Right renal cortex interstitium (tissue), 3 donors: ENCODE measurements around the gene TCP11L1. TPM values are rescaled to one million over a fixed set of nuclear protein-coding genes. Genes with fewer than 3 reads are reported as not detected.
"Not testable (repeated sequence)": the region's sequence is repeated elsewhere in the genome, so short reads cannot be mapped to it uniquely, and the experiment has no call there.

ENCODE experiments used
- DNase-seq, 3 donors: peaks; one replicate each; pipeline ENCODE4 v3.0.0-alpha.2; 2013; ENCODE audit warnings: low read depth in 3 of 3, low spot score in 2 of 3
- polyA plus RNA-seq, 3 donors: library from polyadenylated mRNA; unstranded; fragments of 120-200 nt; gene quantifications; one replicate each; pipeline ENCODE4 v1.2.1, GENCODE V29; 2013; ENCODE audit not compliant: insufficient read length in 3 of 3

The TCP11L1 gene
- polyA plus RNA-seq, 3 donors, result 8.8 to 10.2 (median 9.6) TPM

DNA sequence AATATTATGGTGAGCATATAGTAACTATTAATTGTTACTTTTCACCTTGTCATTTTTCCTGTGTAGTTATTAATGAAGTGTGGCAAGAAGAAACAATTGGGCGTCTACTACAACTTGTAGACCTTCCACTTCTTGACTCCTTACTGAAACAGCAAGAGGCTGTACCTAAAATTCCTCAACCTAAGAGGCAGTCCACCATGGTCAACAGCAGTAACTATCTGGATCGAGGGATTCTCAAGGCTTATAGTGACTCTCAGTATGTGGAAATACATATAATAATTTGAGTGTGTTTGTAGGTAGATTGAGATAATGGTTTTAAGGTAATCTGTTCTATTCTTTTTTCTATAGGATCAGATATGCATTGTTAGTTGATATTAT is 10.8 kb upstream of the TCP11L1 start:
- DNase-seq, result no peak

DNA sequence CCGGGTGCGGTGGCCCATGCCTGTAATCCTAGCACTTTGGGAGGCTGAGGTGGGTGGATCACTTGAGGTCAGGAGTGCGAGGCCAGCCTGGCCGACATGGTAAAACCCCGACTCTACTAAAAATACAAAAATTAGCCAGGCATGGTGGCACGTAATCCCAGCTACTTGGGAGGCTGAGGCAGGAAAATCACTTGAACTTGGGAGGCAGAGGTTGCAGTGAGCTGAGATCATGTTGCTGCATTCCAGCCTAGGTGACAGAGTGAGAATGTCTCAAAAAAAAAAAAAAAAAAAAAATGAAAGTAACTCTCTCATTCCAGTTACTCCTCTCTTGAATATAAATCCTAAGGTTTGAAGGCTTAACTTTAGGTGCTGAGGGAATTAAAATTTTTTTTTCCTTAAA is 10.2 kb upstream of the TCP11L1 start:
- DNase-seq, result not testable (repeated sequence)

DNA sequence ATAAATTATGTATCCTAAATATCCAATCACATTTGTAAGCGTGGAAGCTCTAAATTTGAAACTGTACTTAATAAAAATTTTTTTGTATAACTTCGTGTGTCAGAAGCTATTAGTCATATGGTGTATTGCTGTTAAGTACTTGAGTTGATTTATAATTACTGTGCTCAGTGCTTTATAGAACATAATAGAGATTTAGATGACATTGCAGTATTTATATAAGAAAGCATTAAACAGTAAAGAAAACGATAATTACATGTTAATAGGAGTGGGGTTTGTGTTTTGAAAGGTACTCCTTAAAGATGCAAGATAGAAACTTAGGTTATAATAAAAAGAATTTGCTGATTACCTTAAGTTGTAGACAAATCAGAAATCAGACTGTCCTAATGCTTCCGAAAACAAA is 5.9 kb upstream of the TCP11L1 start:
- no peak for DNase-seq

DNA sequence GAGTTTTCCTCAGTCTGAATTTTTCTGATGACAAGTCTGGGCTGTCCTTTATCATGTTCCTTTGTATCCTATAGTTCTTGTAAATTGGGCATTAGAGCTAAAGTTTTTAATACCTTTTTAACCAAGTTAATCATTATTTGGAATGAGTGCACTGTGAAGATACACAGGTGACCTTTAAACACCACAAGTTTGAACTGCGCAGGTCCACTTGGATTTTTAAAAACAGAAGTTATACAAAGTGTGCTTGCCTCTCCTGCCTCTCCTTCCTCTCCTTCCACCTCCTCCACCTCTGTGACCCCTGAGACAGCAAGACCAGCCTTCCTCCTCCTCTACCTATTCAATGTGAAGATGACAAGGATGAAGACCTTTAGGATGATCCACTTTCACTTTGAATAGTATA is 4.4 kb upstream of the TCP11L1 start:
- no peak for DNase-seq

GRCh38 chr11:33040033-33040861 is 875 bp downstream of the TCP11L1 start:
- no peak for DNase-seq

DNA sequence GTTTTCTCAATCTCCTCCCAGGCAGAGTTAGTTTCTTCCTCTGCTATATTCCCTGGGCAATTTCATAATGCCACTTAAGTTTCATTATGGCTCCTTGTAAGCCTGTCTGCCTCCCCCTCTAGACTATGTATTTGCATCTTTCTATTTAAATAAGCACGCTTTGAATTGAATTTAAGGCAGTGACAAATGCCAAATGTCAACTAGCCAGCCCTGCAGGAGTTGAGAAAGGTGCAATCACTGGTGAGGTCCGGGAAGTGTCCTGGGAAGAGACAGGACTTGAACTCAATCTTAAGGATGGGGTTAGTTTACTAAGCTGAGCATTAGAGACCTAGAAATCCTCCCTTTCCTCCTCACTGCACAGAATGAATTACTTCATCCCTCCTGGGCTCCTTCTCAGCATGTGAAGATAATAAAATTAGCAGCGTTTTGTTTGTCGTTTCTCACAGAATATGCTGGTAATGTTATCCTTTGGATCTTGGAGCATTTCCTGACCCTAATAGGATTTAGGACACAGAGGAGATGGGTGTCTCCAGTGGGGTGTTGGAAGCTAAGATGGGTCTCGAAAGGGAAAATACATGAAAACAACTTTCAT is 1.6 kb downstream of the TCP11L1 start:
- no peak for DNase-seq

DNA sequence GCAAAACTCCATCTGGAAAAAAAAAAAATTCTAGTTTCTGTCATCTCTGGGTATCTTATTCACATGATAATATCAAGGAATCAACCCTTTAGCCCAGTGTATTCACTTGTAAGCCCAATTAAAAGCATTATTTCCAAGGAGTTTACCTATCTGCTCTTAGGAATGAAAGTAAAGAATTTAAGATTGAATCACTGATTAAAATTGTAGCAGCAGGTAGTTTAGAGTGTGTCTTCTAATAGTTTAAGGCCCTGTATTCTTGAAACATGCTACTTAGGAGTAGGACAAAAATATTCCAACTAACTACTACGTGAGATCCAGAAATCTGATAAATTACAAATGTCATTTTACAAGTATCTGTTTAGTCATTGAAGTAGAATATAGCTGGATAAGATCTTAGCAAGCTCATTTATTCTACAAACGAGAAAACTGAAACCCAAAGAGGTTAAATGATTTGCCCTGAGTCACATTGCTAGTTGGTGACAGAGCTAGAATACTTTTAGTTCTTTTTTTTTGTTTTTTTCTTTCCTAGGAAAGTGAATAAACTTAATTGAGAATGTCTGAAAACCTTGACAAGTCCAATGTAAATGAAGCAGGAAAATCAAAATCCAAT is 4.0 kb downstream of the TCP11L1 start:
- no peak for DNase-seq

DNA sequence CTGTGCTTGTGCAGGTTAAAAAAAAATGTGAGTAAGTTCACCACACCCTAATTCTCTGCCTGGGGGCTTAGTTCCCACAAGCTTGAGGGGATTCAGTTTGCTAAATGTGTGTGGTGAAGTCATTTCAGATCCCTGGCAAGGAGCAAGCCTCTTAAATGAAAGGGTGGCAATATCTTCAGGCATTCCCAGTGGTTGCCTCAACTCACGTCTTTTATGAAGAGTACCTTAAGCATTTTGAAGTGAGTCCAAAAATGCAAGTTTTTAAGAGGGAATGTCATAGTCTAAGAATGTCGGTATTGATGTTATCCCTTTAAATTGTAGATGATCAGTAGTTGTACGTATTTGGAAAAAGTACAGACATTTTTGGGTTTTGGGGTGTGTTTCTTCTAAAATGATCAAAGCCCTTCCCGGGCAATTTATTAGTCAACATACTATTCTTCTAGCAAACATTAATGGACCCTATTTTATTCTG is 4.9 kb downstream of the TCP11L1 start:
- no peak for DNase-seq

DNA sequence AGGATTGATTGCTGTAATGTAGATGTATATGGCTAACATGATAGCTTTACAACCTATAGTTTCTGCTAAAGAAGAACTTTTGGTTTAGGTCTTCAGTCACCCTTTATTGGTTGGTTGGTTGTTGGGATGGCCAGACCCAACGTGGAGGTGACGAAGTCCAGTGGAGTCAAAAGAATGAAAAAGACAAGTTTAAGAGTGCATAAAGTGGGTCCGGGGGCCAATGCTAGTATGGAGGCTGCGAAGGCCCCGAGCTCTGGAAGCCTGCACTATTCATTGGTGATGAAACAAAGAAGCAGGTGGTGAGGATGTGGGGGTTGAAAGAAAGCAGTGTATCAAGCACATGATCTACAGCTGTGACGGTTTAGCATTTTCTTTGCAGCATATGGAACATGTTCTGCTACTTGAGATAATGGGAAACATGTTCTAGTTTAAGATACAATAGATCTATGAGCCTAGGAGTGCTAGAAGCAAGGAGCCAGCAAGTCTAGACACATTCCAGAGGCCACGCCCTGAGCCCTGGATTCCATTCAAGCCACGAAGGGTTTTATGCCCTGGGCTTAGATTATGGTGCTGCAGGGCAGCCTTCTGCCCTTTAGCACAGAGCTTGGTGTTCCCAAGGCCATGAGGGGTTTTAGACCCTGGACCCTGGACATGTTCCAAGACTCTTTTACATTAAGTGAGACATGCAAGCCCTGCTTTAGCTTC is 6.3 kb downstream of the TCP11L1 start:
- no peak for DNase-seq

DNA sequence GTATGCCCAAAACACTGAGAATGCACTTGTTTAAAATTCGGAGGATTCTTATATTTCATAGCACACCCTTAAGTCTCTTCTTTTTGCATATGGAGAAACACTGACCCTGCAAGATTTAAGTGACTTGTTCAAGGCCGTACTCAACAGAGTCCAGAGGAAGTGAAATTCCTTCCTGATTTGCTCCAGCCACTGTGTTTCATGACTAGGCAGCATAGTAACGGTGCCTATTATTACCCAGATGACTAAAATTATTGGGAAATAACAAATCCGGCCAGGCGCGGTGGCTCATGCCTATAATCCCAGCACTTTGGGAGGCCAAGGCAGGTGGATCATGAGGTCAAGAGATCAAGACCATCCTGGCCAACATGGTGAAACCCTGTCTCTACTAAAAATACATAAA is 9.3 kb downstream of the TCP11L1 start:
- DNase-seq, result not testable (repeated sequence)

DNA sequence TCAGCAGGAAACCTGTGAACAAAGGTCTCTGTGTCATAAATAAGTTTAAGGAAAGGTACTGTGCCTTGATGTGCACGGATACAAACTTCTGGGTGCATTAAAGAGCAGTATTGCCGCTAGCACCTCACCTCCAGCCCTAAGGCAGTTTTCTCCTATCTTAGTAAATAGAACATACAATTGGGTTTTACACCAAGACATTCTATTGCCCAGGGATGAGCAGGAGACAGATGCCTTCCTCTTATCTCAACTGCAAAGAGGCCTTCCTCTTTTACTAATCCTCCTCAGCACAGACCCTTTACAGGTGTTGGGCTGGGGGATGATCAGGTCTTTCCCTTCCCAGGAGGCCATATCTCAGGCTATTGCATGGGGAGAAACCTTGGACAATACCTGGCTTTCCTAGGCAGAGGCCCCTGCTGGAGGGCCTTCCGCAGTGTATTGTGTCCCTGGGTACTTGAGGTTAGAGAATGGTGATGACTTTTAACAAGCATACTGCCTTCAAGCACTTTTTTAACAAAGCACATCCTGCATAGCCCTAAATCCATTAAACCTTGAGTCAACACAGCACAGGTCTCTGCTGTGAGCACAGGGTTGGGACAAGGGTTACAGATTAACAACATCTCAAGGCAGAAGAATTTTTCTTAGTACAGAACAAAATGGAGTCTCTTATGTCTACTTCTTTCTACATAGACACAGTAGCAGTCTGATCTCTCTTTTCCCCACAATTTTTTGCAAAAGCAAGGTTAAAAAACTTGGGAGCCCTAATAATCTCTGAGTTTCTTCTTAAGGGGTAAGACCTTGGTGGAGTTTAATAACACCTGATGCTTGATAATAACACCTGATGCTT is 10.4 kb downstream of the TCP11L1 start:
- DNase-seq, result not testable (repeated sequence)

- no peak for DNase-seq
Observed at GRCh38 chr11:33052231-33052630, 12.9 kb downstream of the TCP11L1 start.

DNA sequence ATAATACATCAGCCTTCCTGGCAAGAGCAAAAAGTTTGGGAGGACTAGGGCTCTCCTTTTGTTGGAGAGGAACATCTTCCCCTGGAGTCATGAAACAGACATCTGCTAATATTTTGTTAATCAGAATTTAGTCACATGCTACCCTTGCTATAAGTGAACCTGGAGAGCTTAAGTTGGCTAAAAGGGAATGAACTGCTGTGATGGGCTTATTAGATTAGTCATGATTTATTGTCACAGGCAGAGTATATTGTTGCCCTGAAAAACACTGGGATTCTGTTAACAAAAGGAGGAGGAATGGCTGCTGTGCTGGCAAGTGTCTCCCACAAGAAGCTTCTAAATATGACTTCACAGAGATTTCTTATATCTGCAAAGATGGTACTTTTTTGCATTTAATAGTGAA is 16.0 kb downstream of the TCP11L1 start:
- no peak for DNase-seq

- no peak for DNase-seq
Observed at GRCh38 chr11:33057284-33057683, 17.9 kb downstream of the TCP11L1 start.

DNA sequence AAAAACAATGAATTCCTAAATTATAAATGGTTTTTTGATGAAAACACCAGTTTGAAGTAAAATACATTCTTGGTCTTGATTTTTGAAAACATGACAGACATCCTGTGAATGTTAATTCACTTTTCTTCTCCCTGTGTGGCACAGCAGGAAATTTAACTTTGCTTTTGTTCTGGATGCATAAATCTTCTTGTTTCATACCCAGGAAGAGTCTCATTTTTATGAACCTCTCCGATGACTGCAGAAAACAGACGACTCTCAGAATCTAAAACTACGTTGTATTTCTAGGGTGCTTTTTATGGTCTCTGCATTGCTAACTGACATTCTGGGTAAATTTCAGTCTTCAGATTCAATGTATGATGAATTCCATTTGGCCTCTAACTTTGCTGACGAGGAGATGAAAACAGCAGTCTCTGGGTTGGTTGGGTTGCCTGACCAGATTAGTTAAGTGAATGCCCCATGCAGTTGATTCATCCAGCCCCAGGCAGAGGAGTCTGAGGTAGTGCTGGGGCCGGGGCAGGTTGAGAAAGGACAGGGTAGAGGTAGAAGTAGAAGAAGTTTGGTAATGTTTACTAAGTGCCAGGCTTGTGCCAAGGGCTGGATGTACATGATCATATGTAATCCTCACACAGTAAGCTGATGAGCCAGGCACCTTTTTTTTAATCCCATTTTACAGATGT is 20.1 kb downstream of the TCP11L1 start:
- no peak for DNase-seq

GRCh38 chr11:33060271-33060670 is 20.9 kb downstream of the TCP11L1 start:
- DNase-seq, result no peak

GRCh38 chr11:33062137-33062536 is 22.8 kb downstream of the TCP11L1 start:
- no peak for DNase-seq

- DNase-seq, result no peak
Observed at GRCh38 chr11:33063326-33063881, 24.0 kb downstream of the TCP11L1 start.

- DNase-seq, result no peak
Observed at GRCh38 chr11:33064033-33064825, 24.9 kb downstream of the TCP11L1 start.
